BE2C (cell line): ENCODE measurements around the gene ICAM3.

ENCODE experiments used
- DNase-seq: peaks from one replicate; pipeline ENCODE4 v3.0.0-alpha.2; 2020
- H3K27me3 ChIP-seq: fragments of 250-450 bp; sonication (Bioruptor Pico); 2 replicates; pipeline ENCODE4 v1.5.1; 2020; ENCODE audit warnings: mild to moderate bottlenecking
- H3K36me3 ChIP-seq: fragments of 250-450 bp; sonication (Bioruptor Pico); 2 replicates; pipeline ENCODE4 v1.5.1; 2020; ENCODE audit warnings: mild to moderate bottlenecking
- H3K4me1 ChIP-seq: fragments of 250-450 bp; sonication (Bioruptor Pico); 2 replicates; pipeline ENCODE4 v1.5.1; 2020
- H3K4me3 ChIP-seq: 2 replicates; pipeline ENCODE4 v1.5.1; 2011; ENCODE audit warnings: low read depth, low read length
- H3K9me3 ChIP-seq: fragments of 250-450 bp; sonication (Bioruptor Pico); 2 replicates; pipeline ENCODE4 v1.5.1; 2020
- CTCF ChIP-seq: IDR thresholded peaks from 2 replicates; pipeline ENCODE4 v1.5.1; 2012; ENCODE audit warnings: mild to moderate bottlenecking, low read depth, low read length

Gene ICAM3

DNA sequence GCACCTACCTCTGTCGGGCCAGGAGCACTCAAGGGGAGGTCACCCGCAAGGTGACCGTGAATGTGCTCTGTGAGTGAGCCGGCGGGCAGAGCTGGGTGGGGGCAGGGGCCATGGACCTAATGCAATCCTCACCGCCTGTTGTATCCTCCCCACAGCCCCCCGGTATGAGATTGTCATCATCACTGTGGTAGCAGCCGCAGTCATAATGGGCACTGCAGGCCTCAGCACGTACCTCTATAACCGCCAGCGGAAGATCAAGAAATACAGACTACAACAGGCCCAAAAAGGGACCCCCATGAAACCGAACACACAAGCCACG is 54.5 kb downstream of the ICAM3 start:
- no peak for DNase-seq
- no peak for TF ChIP-seq CTCF
- Histone ChIP-seq H3K4me1 (no peaks in the 10 kb centered on the region), H3K9me3 (no peaks in the 10 kb centered on the region), H3K36me3 (no peaks in the 10 kb centered on the region), H3K27me3 (peaks cover 25% of the 10 kb centered on the region), H3K4me3 (no peak overlapping the region)

GRCh38 chr19:10284065-10284959 is 55.1 kb downstream of the ICAM3 start:
- H3K4me1 ChIP-seq = no peaks in the 10 kb centered on the region
- H3K9me3 ChIP-seq = no peaks in the 10 kb centered on the region
- H3K36me3 ChIP-seq = no peaks in the 10 kb centered on the region
- TF ChIP-seq CTCF = no peak
- no peak overlapping the region for H3K4me3 ChIP-seq
- DNase-seq = no peak
- peaks cover 19% of the 10 kb centered on the region for H3K27me3 ChIP-seq
